ENCODE data around the gene RPGR.

The RPGR gene

DNA sequence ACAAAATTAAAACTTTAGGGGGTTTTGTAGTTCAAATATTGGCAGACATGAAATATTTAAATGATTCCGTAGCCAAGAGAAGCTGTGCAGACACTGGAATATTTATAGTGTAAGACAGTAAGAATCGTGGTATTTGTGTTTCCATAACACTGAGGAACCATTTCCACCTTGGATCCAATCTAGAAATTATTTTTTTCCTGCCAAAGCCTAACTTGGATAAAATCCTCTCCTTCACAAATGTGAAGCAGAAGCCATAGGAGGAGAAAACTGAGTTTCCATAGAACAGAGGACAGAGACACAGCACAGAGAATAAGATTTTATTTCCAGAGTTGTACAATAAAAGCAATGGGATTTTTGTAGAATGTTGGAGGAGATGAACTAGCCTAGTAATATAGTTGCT lies 86.8 kb downstream of the RPGR start:
- H3K27ac ChIP-seq: no peak overlapping the region
- TF ChIP-seq, protein P1, sequence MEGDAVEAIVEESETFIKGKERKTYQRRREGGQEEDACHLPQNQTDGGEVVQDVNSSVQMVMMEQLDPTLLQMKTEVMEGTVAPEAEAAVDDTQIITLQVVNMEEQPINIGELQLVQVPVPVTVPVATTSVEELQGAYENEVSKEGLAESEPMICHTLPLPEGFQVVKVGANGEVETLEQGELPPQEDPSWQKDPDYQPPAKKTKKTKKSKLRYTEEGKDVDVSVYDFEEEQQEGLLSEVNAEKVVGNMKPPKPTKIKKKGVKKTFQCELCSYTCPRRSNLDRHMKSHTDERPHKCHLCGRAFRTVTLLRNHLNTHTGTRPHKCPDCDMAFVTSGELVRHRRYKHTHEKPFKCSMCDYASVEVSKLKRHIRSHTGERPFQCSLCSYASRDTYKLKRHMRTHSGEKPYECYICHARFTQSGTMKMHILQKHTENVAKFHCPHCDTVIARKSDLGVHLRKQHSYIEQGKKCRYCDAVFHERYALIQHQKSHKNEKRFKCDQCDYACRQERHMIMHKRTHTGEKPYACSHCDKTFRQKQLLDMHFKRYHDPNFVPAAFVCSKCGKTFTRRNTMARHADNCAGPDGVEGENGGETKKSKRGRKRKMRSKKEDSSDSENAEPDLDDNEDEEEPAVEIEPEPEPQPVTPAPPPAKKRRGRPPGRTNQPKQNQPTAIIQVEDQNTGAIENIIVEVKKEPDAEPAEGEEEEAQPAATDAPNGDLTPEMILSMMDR (conservative IDR thresholded peaks at IDR 0.05): no peak
- no peak for TF ChIP-seq ZFX (IDR thresholded peaks at IDR 0.05)

DNA sequence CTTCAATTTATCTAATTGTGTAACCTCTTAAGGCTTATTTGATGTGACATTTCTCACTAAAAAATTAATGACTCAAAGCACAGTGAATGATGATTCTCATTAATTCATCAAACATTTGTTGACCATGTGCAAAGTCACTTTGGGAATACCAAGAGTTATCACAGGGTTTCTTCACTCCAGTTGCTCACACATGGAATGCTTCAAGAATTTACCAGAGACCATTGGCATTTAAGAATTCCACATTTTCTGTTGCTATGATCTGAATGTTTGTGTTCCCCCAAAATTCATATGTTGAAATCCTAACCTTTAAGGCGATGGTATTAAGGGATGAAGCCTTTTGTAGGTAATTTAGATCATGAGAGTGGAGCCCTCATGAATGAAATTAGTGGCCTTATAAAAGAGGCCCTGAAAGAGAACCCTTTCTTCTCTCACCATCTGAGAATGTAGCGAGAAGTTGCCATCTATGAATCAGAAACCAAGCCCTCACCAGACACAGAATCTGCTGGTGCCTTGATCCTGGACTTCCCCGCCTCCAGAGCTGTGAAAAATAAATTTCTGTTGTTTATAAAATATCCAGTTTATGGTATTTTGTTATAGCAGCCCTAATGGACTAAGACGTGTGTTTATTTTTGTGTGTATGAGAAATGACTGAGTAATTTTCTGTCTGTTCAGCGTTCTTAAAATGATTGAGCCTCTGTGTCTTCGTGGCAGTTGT lies 90.3 kb downstream of the RPGR start:
- TF ChIP-seq ZFX (IDR thresholded peaks at IDR 0.05): no peak
- TF ChIP-seq, protein P1 (conservative IDR thresholded peaks at IDR 0.05): no peak

DNA sequence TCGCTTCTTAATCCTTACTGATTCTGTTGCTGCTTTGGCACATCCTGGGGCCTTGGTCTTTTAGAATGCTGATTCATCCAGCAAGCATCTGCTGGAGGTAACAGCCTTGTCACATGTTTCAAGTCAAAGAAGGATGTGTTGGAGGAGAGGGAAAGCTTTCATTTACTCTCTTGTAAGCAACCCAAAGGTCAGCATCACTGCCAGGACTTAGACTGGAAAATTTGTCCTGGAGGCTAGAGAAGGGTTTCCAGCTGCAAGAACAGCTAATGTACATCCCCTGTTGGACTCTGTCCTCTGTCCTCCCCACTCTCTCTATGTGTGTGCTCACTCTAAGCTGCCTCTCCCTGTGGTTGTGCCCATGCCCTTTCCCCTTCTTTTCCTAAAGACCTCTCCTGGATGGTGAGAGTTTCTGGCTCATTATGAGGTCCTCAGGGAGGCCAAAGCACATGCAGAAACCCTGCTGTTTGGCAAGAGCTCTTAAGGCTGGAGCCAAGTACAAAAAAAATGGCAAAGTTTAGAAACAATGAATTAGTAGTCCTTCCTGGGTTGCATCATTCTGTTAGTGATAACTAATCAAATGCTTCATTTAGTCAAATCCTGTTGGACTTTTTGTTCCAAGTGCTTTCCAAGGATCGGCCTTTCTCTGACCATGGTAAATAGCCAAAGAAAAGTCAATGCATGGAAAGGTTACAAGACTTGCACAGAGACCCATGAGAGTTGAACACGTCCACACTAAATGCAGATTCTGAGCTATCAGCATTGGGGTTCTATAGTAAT lies 93.2 kb downstream of the RPGR start:
- H3K27ac ChIP-seq: no peak overlapping the region
- TF ChIP-seq ZFX (IDR thresholded peaks at IDR 0.05): no peak
- TF ChIP-seq, protein P1 (conservative IDR thresholded peaks at IDR 0.05): no peak

More for the DNA sequence above, 90.3 kb downstream of the RPGR start:
- no peak overlapping the region for H3K27ac ChIP-seq

DNA sequence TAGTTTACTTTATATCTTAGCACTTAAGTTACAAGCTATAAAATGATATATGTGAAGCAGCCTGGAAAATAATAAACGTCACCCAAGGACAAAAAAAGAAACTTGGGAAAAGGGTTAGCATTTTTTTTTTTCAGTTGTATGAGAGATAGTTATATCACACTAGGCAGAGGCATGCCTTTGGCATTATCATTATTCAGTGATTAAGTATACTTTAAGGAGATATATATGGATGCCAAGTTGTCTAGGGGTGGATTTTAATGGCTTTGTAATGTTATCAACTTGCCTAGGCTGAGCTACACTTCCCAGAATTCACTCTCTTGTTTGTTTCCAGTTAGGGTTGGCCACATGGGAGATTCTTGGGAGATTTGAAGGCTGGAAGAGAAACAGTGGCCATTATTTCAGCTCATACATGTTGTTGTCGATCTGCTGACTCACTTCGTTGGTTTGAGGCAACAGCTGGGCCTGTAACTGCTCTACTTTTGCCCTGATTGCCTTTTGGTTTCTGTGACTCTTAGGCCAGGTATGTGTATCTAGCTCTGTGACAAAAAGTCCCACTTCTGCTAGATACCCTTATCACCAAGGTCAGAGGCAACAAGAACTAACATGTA lies 95.1 kb downstream of the RPGR start:
- no peak overlapping the region for H3K27ac ChIP-seq
- TF ChIP-seq, protein P1 (conservative IDR thresholded peaks at IDR 0.05): no peak
- TF ChIP-seq ZFX (IDR thresholded peaks at IDR 0.05): no peak

DNA sequence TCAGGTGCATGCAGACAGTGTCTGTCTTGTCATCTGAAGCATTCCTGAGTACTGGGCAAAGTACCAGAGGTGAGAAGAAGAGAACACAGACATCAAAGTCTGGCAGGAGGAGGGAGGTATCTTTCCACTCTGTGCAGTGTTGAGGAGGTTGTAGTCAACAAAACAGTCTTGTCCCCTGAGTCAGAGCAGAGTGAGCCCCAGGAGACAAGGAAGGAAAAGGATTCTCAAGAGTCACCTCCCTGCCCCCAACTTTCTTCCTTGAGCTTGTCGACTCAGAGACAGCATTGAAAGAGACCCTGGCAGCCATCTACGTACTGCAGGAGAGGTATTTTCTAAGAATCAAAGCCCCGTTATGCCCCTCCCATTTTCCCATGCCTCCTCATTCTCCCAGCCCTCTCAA lies 102.2 kb downstream of the RPGR start:
- TF ChIP-seq ZFX (IDR thresholded peaks at IDR 0.05): no peak
- TF ChIP-seq, protein P1 (conservative IDR thresholded peaks at IDR 0.05): no peak
- no peak overlapping the region for H3K27ac ChIP-seq

DNA sequence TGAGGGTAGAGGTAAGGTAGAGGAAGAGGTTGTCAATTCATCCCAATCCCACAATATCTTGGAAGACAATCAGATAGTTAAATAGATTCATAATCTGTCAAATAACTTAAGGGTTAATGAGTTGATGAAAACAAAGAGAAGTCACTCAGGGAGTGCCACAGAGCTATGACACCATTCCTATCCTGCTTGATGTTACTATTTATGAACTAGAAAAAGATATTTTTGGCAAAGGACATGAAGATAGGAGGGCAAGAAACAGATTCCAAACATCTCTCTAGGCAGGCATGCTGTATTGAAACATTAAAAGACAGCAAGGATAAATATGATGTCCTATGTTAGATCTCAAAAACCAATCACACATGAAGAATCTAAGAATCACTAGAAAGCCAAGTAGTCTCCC lies 103.1 kb downstream of the RPGR start:
- no peak for TF ChIP-seq ZFX (IDR thresholded peaks at IDR 0.05)
- TF ChIP-seq, protein P1 (conservative IDR thresholded peaks at IDR 0.05): no peak
- no peak overlapping the region for H3K27ac ChIP-seq

DNA sequence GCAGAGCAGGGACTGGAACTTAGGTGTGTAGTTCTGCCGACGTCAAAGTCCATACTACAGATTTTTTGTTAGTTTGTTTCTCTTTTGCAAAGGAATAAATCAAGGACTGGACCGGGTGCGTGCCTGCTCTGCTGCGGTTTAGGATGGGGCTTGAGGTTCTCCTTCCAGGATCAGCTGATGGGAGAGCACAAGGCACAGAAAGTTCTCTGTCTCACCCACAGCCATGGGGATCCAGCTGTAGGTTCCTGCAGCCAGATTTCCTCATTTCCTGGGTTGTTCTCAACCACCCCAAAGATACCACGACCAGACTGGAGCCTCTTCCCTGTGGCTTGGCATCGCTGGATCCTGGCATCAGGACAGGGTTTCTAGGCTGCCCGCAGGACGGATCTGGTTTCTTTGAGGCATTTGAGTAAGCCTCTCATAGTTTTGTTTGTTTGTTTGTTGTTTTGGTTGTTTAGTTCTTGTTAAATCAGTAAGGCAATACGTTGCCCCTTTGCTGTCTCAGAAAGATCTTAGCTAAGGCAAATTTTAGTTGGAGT lies 105.8 kb downstream of the RPGR start:
- no peak overlapping the region for H3K27ac ChIP-seq
- TF ChIP-seq, protein P1 (conservative IDR thresholded peaks at IDR 0.05): no peak
- TF ChIP-seq ZFX (IDR thresholded peaks at IDR 0.05): no peak

Measured in C4-2B (cell line).